GM12865 (cell line): ENCODE data around the gene CCL24.
"Not testable (repeated sequence)": the region's sequence is repeated elsewhere in the genome, so short reads cannot be mapped to it uniquely, and the experiment has no call there.

ENCODE experiments used
- DNase-seq: peaks from one replicate; pipeline ENCODE4 v3.0.0; 2010; ENCODE audit warnings: low read depth
- H3K4me3 ChIP-seq: 2 replicates; pipeline ENCODE4 v1.5.1; 2011; ENCODE audit warnings: mild to moderate bottlenecking, low read depth, low read length, control low read depth
- CTCF ChIP-seq: IDR thresholded peaks from 2 replicates; pipeline ENCODE4 v1.5.1; 2011; ENCODE audit warnings: low read length, control low read depth, low read depth, inconsistent platforms; ENCODE audit not compliant: insufficient read depth; ENCODE audit errors: missing control alignments

Gene CCL24

GRCh38 chr7:75849573-75849972 is 36.0 kb upstream of the CCL24 start:
- no peak for TF ChIP-seq CTCF
- DNase-seq = no peak
- H3K4me3 ChIP-seq = no peak overlapping the region

GRCh38 chr7:75847707-75848106 is 34.1 kb upstream of the CCL24 start:
- DNase-seq = no peak
- no peak for TF ChIP-seq CTCF

GRCh38 chr7:75845132-75845531 is 31.5 kb upstream of the CCL24 start:
- H3K4me3 ChIP-seq, DNase-seq: not testable (repeated sequence)

More at GRCh38 chr7:75847707-75848106, 34.1 kb upstream of the CCL24 start:
- H3K4me3 ChIP-seq = no peak overlapping the region

GRCh38 chr7:75844158-75844557 is 30.6 kb upstream of the CCL24 start:
- DNase-seq = no peak
- H3K4me3 ChIP-seq = no peak overlapping the region
- TF ChIP-seq CTCF = no peak

GRCh38 chr7:75843613-75844116 is 30.1 kb upstream of the CCL24 start:
- H3K4me3 ChIP-seq = no peak overlapping the region
- no peak for TF ChIP-seq CTCF
- DNase-seq = no peak

- DNase-seq = peak; percentile 77
- no peak overlapping the region for H3K4me3 ChIP-seq
Observed at GRCh38 chr7:75842836-75843446, 29.3 kb upstream of the CCL24 start.

GRCh38 chr7:75840029-75840428 is 26.4 kb upstream of the CCL24 start:
- no peak for TF ChIP-seq CTCF
- no peak for DNase-seq
- H3K4me3 ChIP-seq = no peak overlapping the region

More at GRCh38 chr7:75842836-75843446, 29.3 kb upstream of the CCL24 start:
- no peak for TF ChIP-seq CTCF

GRCh38 chr7:75838281-75838930 is 24.8 kb upstream of the CCL24 start:
- not testable (repeated sequence) for H3K4me3 ChIP-seq, DNase-seq
